ENCODE measurements around the gene ANO6.
"Not testable (repeated sequence)": the region's sequence is repeated elsewhere in the genome, so short reads cannot be mapped to it uniquely, and the experiment has no call there.

Gene ANO6

GRCh38 chr12:45215419-45216229 is at the start of gene ANO6:
ANO6 (plus strand) TSS chr12:45216095; CDS start chr12:45216322, 227 bp downstream.
- DNase-seq: peak; percentile 78

- DNase-seq: peak; percentile 1
These were observed 46.9 kb upstream of the ANO6 start for GRCh38 chr12:45168976-45169375.

- DNase-seq: peak; percentile 18
These were observed 45.3 kb upstream of the ANO6 start for GRCh38 chr12:45170456-45171042.

DNA sequence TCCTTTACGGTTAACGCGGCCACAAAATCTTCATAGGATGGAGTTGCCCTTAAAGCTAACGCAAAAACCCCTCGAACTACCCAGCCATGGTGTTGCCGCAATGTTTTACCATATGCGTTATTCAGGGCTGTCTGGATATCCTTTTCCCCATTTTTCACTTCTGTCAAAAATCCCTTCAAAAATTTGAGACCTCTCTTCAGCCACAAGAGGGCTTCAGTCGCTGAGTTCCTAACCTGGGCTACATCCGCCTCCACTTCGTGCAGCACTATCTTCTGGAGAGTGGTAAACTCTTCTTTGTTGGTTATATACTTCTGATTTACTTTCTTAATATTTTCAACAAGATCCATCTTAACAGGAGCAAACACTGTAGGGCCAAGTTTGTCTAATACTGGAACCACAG is 42.6 kb upstream of the ANO6 start:
- not testable (repeated sequence) for DNase-seq

GRCh38 chr12:45174595-45174994 is 41.3 kb upstream of the ANO6 start:
- no peak for DNase-seq

- no peak for DNase-seq
These were observed 37.1 kb upstream of the ANO6 start for GRCh38 chr12:45178771-45179170.

DNA sequence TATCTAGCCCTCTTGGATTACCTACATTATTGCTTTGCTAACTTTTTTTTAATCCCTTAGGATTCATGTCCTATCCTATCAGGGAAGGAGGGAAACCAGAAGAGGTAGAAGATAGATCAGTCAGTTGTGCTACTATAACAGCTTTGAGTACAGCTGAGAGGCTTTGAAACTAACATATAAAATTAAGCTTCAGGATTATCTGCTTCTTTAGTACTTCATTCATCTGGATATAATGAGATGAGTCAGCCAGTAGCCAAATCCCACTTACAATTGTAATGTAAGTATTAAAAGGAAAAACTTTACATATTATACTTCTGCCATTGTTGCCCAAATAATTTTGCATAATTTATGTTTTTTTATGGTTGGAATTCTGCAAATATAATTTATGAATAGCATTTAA is 33.4 kb upstream of the ANO6 start:
- DNase-seq: no peak

- DNase-seq: peak; percentile 9
These were observed 32.6 kb upstream of the ANO6 start for GRCh38 chr12:45183246-45183645.

DNA sequence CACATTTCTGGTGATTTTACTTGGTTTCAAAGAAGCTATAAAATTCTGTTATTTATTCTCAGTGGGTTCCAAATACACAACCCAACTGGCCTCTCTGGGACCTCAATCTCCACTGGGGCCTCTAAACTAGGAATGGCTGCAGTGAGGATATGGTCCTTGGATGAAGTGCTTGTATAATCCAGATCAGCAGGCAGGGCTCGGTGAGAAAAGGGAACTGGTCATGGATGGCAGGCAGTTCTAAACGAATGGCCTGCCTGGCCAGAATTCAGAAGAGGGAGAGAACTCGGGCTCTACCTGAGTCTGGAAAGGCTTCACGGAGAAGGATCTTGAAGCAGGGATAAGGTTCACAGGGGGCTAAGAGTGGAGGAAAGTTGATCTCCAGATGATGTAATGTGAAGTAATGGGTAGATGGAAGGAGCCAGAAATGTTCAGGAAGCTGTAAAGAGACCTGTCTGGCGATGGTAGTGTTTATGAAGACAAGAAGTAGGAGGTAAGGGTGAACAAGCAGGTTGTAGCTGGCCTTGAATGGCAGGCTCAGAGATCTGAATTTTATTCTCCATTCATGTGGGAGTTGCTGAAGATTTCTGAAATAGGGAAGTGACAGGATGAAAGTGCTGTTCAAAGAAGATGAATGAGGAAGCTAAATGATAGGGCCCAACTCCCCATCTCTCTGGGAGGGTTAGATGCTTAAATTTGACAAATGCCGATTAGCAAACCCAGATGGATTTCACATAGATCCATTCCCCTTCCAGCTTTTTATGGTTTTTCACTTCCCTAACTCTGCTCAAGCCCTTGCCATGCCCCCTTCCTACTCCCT is 31.5 kb upstream of the ANO6 start:
- DNase-seq: no peak

DNA sequence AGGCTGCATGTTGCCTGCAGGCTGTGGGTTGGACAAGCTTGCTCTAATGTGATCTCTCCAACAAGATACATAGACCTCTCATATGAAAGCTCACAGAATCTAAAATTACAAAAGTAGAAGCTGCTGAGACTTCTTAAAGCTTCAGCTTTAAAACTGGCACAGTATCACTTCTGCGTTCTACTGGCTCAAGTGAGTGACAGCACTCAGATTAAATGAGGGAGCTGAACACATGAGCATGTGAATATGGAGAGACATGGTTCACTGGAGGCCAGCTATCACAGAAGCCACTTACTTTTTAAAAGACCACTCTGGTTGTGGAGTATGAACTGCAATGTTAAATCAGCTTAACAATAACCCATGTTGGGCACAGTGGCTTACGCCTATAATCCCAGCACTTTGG is 29.1 kb upstream of the ANO6 start:
- no peak for DNase-seq

DNA sequence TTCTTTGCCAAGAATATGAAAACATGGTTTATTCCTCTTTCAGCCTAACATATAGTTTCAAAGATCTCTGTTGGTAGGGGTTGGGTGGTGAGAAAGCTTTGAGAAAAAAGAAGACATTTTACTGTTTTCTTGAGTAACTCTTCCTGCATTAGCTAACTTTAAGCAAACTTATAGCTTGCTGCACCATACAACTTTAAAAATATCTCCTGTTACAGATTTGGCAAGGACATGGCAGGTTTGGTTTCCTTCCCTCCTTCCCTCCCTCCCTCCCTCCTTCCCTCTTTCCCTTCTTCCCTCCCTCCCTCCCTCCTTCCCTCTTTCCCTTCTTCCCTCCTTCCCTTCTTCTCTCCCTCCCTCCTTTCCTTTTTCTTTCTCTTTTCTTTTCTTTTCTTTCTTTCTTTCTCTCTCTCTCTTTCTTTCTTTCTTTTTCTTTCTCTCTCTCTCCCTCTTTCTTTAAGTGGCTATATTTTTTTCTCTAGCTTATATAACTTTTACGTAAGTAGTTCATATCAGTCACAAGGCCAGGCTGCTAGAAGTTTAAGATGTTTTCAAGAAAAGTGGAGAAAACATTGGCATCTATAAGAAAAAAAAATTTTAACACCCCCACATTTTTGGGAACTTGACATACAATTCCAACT is 26.0 kb upstream of the ANO6 start:
- no peak for DNase-seq

DNA sequence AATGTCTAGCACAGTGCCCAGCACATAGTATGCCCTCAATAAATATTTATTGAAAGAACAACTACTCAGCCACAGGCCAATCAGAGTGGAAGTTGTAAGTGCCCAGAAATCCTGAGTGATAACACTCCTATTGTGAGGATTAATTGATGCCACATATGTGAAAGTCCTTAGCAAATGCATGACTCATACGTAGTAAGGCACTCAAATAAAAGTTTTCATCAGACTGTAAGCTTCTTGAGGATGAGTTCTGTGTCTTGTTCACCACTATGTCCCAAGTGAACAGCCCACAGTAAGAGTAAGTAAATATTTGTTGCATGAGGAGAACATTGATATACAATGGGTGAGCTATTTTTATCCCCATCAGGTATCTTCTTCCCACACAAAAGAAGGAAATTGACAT is 24.7 kb upstream of the ANO6 start:
- no peak for DNase-seq

DNA sequence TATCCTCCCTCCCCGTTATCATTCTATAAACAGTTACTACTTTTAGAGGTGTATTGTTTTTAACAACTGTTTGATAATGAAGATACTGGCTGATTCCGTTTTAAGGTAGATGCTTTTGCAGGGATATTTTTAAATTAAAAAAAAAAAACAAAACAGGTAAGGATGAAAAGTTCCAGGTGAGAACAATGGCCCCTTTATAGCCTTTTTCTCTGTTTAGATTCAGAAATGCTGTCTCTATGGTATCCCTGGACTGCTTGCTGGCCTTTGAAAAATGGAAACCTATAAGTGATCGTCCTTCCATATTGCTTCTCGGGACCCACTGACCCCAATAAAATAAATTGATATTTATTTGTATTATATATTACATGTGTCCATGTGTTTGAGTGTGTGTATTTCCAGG is 23.2 kb upstream of the ANO6 start:
- no peak for DNase-seq

GRCh38 chr12:45200491-45201043 is 15.3 kb upstream of the ANO6 start:
- DNase-seq: no peak

DNA sequence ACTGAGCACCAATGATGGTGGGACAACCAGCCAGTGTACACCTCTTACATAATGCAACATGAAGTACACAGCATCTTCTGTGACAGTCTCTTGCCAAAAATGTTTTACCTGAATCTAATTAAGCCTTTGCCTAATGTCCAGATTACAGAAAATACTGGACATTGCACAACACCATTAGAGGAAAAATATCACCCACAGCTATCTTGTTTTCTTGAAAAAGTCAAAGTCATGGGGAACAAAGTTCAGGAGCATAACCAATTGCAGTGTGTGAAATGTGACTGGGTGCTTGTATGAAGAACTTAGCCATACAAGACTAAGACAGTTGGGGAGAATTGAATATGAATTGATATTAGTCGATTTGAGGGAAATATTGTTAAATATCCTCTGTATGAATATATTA is 12.1 kb upstream of the ANO6 start:
- no peak for DNase-seq

- no peak for DNase-seq
These were observed 11.1 kb upstream of the ANO6 start for GRCh38 chr12:45204757-45205156.

DNA sequence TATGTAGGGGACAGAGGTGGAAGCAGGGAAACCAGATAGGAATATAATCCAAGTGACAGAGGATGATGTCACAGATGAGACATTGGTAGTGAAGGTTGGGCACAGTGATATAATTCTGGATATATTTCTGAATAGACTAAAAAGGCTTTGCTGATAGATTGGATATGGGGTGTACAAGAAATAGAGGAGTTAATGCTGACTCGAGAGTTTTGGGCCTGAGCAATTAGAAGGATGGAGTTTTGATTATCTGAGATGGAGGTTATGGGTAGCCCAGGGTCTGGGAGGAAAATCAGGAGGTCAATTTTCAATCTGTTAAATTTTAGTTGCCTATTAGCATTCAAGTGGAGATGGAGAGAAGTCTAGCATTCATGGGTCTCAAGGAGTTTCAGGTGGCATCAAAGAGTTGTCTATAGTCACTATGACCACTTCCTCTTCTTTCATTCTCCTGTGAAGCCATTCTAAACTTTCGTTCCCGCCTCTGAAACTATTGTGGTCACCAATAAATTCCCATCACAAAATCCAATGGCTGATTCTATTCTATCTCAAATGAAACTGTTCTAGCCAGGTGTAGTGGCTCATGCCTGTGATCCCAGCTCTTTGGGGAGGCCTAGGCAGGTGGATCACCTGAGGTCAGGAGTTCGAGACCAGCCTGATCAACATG is 10.6 kb upstream of the ANO6 start:
- DNase-seq: no peak

GRCh38 chr12:45208604-45209487 is 7.0 kb upstream of the ANO6 start:
- DNase-seq: no peak

DNA sequence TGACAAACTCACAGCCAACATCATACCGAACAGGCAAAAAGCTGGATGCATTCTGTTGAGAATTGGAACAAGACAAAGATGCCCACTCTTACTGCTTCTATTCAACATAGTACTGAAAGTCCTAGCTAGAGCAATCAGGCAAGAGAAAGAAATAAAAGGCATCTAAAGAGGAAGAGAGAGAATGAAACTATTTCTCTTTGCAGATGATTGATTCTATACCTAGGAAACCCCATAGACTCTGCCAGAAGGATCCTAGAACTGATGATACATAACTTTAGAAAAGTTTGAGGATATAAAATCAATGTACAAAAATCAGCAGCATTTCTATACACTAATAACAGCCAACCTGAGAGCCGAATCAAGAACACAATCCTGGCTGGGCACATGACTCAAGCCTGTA is 6.1 kb upstream of the ANO6 start:
- DNase-seq: no peak

GRCh38 chr12:45212064-45212463 is 3.8 kb upstream of the ANO6 start:
- no peak for DNase-seq

DNA sequence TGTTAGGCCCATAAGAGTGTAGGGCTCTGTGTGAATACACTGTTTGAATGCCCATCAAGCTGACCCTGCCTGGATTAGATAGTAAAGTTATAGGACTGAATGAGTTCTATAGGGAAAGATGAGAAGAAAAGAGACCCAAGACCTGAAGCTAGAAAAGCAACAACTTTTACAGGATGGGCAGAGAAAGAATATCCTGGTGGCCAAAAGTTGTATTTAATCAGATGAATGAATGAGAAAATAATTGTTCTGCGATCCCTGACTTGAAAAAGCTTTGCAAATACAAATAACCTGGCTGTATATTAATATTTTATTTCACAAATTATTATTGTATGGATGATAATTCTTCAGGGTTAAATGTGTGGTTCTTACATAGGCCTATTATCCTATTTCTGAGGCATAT is 2.8 kb upstream of the ANO6 start:
- no peak for DNase-seq
